Cardiac fibroblast (primary cell): ENCODE measurements around the gene EVC.

ENCODE experiments used
- DNase-seq, 2 donors: peaks; one replicate each; pipeline versions ENCODE4 v3.0.0 to v3.0.0-alpha.2; 2010; ENCODE audit warnings: low read depth in 2 of 2
- H3K4me3 ChIP-seq, 2 donors: replicated peaks in 1 of 2; 1 replicate in 1 of 2; 2 replicates in 1 of 2; pipeline ENCODE4 v1.5.1; 2011; ENCODE audit warnings: low read depth in 2 of 2, low read length in 2 of 2, mild to moderate bottlenecking in 2 of 2, moderate library complexity in 1 of 2
- CTCF ChIP-seq: IDR thresholded peaks from one replicate; pipeline ENCODE4 v1.5.1; 2011; ENCODE audit warnings: low read depth, mild to moderate bottlenecking, low read length, inconsistent platforms

The EVC gene

DNA sequence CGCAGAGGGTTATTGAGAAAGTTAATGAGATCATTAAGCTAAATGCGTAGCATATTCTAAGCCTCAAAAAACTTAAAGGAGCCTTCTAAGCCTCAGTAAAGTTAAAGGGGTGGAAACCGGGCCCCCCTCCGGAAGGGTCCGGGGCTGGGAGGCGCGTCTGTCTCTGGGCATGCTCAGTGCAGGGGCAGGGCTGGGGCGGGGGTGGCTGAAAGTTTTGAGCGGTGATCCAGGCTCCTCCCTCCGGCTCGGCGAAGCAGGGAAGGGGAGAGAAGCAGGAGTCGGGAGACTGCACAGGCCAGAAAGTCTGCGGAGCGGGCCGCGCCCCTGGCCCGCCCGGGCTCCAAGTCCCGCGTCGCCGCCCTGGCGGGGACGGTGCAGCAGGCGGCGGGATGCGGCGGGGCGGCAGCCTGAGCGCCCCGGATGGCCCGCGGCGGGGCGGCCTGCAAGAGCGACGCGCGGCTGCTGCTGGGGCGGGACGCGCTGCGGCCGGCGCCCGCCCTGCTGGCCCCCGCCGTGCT, at the start of gene EVC:
EVC (plus strand) TSS at position 241 of the 518 bp plus-strand sequence; CDS start at position 421, 180 bp downstream.
- DNase-seq, result peak; percentile 78 to 85
- TF ChIP-seq CTCF, result no peak
- peak within 1 kb of the TSS; percentile 57 to 72 for H3K4me3 ChIP-seq

DNA sequence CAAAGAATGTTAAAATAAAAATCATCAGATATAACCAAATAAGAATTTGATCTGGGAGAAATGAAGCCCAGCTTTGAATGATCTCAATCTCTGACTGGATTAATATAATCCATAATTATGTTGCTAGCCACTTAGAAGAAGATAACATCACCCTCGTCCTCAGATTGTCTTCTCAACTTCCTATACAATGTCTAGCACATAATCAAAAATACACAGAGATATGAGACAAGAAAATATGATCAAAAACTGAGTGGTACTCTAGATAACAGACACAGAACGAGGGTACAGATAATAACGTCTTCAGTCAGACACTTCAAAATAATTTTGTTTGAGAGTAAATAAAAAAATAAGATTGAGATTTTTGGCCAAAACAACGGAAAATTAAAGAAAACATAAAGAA, 49.8 kb upstream of the EVC start:
- no peak for TF ChIP-seq CTCF
- no peak for DNase-seq
- H3K4me3 ChIP-seq, result no peak overlapping the region

- no peak overlapping the region for H3K4me3 ChIP-seq
- no peak for TF ChIP-seq CTCF
- no peak for DNase-seq
These were observed 48.4 kb upstream of the EVC start for GRCh38 chr4:5662555-5662954.

DNA sequence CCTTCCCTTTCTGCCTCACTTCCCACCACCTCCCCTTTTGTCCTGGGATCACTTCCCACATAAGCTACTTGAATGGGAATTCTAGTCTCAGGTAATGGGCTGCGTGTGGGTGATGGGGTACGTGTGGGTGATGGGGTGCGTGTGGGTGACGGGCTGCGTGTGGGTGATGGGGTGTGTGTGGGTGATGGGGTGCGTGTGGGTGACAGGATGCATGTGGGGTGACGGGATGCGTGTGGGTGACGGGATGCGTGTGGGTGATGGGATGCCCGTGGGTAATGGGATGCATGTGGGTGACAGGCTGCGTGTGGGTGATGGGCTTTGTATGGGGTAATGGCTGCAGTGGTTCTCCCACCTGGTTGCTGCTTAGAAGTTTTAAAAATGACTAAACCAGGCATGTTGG, 46.2 kb upstream of the EVC start:
- DNase-seq, result no peak
- TF ChIP-seq CTCF, result no peak
- no peak overlapping the region for H3K4me3 ChIP-seq

GRCh38 chr4:5666741-5667140, 44.3 kb upstream of the EVC start:
- DNase-seq, result no peak
- H3K4me3 ChIP-seq, result no peak overlapping the region
- no peak for TF ChIP-seq CTCF

GRCh38 chr4:5676763-5677162, 34.2 kb upstream of the EVC start:
- TF ChIP-seq CTCF, result no peak
- no peak overlapping the region for H3K4me3 ChIP-seq
- DNase-seq, result no peak

GRCh38 chr4:5678977-5679376, 32.0 kb upstream of the EVC start:
- no peak for TF ChIP-seq CTCF
- no peak for DNase-seq
- H3K4me3 ChIP-seq, result no peak overlapping the region
